IPS-11a (cell line): ENCODE results near the gene PLA2G4A.
"Not testable (repeated sequence)": the region's sequence is repeated elsewhere in the genome, so short reads cannot be mapped to it uniquely, and the experiment has no call there.

Experiments
- H3K4me3 ChIP-seq: one replicate; pipeline ENCODE4 v1.5.1; 2013; ENCODE audit warnings: low read depth, low read length, control low read depth

Gene PLA2G4A

DNA sequence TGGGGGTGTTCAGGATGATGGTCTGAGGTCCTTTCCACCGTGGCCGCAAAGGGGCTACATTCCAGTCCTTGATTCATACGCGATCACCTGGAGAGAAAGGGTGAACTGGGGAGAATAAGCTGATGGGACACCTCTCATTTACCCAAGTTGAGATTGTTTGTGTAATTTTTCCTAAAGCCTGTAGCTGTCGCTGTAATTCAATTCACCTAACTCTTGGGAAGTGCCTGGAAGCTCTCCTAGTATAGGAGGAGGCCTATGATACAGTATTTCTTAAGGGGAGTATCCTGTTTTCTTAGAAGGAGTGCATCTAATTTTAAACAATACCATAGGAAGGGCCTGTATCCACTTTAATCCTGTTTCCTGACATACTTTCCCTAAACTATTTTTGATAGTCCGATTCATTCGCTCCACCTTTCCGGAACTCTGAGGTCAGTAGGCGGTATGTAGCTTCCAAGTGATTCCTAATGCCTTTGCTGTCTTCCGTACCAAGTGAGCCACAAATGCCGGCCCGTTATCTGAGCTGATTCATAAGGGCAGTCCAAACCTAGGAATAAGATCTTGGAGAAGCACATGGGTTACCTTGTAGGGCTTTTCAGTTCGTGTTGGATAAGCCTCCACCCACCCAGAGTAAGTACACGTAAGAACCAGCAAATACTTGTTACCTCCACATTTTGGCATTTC lies 88.5 kb downstream of the PLA2G4A start:
- not testable (repeated sequence) for H3K4me3 ChIP-seq

DNA sequence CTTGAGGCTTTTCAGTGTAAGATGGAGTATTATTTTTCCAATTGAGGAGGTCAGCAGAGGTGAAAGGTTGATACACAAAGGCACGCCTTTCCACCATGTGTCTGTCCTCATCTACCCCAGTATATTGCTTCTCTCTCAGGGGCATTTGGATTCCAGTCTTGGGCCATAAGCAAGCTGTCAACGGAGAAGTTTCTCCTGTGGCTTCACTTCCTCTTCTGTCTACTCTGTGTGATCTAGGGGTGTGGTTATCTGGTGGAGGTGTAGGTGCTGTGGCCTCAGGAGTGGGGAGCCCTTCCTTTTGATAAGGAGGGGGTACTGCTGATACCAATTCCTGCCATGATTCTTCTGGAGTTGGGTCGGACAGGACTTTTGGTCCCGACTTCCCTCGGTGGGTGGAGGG lies 92.6 kb downstream of the PLA2G4A start:
- not testable (repeated sequence) for H3K4me3 ChIP-seq

DNA sequence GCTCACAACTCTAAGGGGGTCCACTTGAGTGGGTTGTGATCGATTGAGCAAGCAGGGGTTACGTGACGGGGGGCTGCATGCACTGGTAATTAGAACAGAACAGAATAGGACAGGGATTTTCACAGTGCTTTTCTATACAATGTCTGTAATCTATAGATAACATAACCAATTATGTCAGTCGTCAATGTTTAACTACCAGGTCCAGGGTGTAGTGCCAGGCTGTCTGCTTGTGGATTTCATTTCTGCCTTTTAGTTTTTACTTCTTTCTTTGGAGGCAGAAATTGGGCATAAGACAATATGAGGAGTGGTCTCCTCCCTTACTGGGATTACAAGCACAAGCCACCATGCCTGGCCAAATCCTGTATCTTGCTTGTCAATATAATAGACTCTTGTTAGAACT lies 94.1 kb downstream of the PLA2G4A start:
- H3K4me3 ChIP-seq = not testable (repeated sequence)

DNA sequence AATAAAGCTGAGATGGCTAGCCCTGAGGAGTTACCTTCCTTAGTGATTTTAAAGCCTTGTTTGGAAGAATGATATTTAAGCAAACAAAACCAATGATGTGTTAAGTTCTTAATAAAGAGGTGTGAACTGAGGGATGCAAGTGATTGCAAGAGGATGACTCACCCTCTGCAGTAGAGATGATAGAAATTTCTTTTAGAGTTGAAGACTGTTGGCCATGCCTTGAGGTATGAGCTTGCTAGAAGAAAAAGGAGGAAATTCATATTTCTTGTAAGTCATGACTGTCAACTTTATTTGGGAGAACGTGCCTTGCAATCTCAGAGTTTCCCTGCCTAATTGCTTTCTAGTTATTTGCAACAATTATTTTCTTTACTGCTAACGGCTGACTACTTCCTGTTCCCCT lies 94.7 kb downstream of the PLA2G4A start:
- H3K4me3 ChIP-seq = no peak overlapping the region

DNA sequence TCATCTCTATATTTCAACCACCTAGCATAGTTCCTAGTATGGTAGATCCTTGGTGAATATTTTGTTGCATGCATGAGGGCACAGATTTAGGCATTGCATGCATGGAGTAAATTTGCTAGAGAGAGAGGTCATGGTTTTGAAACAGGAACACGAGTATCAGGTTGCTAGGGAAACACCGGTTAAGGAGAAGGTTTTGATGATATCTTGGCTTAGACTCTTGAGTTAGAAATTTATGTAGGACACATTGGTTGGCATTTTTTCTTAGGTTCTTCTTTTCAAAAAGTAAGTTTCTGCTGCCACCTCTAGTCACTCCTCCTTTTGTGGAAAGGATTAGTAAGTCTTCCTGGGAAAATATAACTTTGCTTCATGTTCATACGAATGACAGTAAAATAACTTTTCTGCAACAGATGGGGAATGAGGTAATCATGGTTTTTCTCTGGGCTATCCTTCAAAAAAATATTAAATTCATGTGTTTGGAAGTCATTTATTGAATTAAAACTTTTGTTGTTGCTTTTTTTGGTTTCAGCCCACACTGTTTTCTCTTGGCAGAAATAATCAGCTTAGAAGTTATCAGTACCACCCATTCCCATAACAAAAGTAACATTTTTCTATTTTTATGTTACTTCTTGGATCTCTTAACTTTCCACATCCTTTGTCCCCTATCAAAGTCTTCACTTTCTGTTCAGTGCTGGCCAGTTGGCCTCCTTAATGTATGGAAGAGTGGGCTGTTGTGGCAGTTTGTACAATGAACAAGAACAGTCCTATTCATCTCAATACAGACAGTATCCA lies 97.3 kb downstream of the PLA2G4A start:
- no peak overlapping the region for H3K4me3 ChIP-seq

DNA sequence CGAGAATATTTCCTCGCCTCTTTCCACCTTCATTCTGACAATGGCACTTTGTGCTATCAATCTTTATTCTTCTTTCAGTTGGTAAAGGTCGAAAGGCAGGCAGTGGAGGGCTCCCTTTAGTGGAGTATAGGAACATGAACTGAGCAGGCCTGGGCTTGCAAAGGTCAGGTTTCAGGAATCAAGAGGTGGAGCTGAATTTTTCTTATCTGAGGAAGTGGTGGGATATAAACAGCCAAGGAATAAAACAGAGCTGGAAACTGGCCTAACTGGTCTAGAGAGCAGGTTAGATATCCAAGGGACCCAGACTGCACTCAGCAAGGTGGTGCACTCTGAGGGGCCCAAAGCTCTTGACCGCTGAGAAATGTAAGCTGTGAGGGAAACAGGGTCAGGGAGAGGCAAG lies 99.1 kb downstream of the PLA2G4A start:
- H3K4me3 ChIP-seq = no peak overlapping the region

DNA sequence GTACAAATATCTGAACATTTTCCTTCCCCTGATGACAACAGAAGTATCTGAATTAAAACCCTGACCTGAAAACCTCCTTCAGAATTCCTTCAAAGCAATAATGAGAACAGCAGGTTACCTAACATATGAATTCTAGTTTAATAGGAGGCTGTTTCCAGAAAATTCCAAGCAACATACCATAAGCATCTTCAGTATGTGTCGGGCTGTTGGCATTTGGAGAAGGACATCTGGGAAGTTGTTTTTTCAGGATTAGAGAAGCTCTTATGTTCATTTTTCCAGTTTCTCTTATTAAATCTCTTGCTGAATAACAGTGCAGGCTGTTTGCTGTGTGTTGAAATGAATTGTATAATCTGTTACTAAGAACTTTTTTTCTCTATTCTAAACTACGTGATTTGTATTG lies 101.5 kb downstream of the PLA2G4A start:
- no peak overlapping the region for H3K4me3 ChIP-seq

DNA sequence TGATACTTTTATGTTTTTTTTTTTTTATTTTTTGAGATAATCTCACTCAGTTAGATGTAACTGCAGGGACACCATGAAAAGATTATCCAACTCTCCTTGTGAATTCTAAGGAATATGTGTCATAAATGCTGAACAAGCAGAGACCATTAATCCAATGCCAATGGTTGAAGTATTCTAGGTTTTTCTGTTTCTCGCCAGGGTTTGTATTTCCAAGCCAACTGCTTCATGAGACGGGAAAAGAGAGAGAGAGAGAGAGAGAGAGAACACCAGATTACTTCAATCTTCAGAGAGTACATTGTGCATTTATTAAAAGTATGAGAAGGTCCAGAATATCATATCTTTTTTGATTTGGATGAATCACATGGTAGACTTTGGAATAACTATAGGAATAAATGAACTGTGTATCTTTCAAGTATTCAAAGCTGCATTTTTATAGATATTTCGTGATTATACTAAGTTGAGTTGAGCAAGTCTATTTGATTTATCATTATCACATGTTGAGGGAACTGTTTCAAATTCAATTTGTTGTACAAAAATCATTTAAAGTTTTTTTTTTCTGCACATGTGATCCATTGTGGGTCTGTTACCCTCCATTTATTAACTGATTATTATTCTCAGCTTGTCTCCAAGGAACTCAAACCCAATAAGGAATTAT lies 108.4 kb downstream of the PLA2G4A start:
- no peak overlapping the region for H3K4me3 ChIP-seq

DNA sequence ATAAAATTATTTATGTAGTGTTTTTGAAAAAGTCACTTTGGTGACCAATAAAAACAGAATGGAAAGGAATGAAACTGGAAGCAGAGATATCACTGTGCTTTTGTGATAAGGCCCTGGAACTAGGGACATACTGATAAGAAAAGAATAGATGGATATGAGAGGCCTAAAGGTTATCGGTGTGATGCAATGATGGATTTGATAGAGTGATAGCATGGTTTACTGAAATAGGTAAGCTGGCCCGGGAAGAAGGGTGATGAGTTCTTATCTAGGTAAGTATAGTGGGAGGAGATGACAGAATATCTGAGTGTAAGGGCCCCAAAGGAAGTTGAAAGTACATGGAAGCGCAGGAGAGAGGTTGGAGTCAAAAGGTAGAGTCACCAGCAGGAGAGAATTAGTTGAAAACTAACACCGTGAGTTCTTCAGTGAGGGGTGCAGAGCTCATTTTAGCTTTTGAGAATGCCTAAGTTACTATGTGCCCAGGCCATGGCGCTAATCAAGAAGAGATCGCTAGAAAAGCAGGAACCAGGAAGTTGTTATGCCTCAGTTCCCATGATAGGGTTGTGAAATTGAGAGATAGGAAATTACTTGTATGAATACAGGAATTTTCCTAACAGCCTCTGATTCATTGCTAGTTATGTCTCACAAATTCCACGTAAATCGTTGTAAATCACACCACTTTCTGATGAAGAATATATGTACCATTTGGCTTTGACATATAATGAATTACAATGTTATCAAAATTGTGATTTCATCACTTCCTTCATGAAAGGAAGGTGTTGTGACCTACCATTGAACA lies 115.3 kb downstream of the PLA2G4A start:
- no peak overlapping the region for H3K4me3 ChIP-seq

DNA sequence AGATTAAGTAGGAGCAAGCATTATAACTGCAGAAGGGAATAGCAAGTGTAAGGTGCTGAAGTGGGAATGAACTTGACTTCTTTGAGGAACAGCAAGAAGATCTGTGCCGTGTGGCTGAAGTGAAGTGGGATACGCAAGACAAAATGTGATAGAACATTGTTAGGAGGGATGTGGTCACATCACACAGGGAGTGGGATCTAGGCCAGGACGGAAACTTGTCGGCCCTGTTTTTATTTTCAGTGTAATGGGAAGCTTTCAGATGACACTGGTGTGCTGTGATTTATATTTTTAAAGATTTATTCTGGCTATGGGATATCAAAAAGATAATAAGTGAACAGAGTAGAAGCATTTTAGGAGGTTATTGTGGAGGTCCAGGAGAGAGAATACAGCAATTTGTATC lies 116.4 kb downstream of the PLA2G4A start:
- no peak overlapping the region for H3K4me3 ChIP-seq

DNA sequence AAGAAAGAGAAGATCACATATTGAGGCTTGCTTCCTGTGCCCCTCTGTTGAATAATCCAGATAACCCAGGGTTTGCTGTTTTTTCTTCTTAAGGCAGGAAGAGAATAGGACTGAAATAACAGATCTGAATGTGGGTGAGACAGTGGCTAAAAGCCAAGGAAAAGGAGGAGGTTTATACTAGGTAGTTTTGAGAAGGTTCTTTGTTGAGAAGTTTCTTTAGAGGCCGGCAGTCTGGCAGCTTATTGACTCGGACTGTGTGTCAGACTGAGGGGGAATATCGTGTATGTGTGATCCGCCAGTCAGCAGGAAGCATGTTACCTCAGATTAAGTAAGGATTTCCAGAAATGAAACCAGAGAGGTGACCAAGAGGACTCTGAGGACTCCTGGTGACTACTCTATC lies 119.8 kb downstream of the PLA2G4A start:
- H3K4me3 ChIP-seq = no peak overlapping the region

DNA sequence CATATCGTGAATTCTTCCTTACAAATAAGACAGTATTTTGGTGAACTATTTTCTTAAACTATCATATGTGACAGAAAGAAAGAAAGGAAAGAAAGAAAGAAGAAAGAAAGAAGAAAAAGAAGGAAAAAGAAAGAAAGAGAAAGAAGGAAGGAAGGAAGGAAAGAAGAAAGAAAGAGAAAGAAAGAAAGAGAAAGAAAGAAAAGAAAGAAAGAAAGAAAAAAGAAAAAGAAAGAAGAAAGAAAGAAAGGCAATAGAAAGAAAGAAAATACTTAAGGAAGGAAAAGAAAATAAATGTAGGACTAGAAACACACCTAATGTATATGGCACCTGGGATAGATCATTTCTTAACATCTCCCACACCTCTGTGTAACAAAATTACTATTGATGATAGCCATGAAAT lies 120.4 kb downstream of the PLA2G4A start:
- H3K4me3 ChIP-seq = no peak overlapping the region

DNA sequence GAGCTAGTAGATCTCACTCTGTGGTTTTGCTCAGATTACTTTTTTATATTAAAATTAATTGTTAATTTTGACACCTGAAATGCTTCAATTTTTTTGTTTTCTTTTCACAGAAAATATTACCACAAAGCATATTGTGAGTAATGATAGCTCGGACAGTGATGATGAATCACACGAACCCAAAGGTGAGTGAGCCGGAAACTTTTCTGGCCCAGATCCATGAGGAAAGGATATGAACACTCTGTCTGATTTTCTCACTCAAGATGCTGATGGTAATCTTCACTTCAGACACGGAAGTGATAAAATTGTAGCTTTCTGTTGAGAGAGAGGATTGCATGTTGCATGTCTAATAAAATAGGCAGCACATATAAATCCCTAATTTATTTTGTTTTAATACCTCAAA lies 121.8 kb downstream of the PLA2G4A start:
- no peak overlapping the region for H3K4me3 ChIP-seq

DNA sequence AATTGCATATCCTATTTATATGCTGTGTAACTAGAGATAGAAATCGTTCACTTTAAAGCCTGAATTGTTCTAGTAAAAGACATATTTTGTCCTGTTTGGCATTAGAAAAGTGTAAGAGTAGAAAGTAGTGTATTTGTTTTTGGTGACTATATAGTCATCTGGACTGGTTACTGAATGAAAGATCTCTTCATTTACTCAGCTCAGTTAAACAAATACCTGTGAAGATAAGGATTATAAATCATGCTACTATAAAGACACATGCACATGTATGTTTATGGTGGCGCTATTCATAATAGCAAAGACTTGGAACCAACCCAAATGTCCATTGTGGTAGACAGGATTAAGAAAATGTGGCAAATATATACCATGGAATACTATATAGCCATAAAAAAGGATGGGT lies 125.1 kb downstream of the PLA2G4A start:
- no peak overlapping the region for H3K4me3 ChIP-seq

DNA sequence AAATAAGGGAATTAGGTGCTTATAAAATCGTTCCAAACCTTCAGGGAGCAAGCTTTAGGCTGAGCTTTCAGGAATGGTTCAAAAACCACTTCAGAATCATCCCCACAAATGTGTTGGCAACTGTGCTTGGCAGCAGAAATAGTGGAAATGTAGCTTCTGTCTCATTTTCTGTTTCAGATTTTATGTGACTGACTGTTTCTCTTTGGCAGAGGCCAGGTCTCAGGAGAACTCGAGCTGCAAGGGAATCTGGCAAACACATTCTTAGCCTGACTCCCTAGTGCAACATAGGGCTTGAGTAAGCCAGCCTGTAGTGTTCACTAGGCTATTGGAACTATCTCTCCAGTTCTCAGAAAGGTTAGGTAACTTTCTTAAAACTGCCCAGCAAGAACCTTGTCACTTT lies 128.6 kb downstream of the PLA2G4A start:
- no peak overlapping the region for H3K4me3 ChIP-seq

DNA sequence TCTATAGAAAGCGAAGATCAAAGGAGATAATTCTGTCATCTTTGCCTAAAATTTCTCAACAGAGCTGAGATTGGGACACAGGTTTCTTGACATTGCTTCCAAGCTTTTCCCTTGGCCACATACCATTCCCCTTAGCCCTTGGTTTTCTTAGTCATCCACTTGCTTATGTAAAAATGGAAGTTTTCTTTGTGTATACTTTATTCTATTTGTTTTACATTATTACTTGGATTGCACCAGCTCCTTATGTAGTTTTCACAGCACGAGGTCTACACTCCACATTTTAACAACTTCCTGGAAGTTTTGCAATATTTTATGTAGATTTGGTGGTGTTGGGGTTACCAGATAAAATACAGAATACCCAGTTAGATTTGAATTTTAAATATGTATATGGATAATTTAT lies 129.8 kb downstream of the PLA2G4A start:
- H3K4me3 ChIP-seq = no peak overlapping the region

DNA sequence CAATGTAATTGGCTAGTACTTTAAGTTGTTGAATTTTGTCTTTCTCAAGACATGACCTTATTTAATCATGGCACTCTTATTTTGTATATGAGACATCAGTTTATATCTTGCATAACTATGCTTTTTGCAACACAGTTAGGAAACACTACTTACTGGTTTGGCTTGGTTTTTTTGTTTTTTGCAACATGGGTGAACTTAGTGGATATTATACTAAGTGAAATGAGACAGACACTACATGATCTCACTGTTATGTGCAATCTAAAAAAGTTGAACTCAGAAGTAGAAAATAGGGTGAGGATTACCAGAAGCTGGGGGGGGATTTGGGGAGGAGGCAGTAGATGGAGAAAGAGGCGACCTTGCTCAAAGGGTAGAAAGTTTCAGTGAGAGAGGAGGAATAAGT lies 132.1 kb downstream of the PLA2G4A start:
- H3K4me3 ChIP-seq = no peak overlapping the region

DNA sequence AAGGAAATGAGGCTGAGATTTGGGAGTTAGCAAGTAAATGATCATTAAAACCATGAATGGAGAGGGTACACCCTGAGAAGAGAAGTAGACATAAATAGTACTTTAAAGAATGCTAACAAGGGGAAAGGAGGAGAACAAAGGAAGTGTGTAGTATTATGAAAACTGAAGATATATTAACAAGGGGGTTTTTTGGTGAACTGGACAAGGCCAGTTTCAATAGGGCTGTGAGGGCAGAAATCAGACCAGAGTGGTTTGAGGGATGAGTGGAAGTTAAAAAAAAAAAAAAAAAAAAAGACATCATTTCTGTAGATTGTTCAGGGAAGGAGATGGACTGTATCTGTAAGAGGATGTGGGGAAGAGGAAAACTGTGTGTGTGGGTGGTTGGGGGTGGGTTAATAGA lies 137.1 kb downstream of the PLA2G4A start:
- no peak overlapping the region for H3K4me3 ChIP-seq

DNA sequence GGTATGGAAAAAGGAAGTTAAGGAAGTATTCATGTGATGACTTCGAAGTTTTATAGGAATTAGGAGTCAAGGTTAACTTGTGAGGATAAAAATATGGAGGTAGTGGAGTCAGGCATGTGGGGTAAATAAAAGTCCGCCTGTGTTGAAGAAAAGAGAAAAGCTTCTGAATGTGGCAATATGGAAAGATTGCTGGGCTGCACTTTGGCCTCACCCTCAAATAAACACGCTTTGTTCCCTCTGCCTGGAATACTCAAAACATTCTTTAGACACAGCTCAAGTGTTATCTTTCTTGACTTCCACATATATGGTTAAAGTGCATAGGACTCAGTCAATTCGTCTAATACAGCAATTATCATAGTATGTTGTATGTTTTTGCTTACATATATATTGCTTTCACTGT lies 137.7 kb downstream of the PLA2G4A start:
- H3K4me3 ChIP-seq = no peak overlapping the region

DNA sequence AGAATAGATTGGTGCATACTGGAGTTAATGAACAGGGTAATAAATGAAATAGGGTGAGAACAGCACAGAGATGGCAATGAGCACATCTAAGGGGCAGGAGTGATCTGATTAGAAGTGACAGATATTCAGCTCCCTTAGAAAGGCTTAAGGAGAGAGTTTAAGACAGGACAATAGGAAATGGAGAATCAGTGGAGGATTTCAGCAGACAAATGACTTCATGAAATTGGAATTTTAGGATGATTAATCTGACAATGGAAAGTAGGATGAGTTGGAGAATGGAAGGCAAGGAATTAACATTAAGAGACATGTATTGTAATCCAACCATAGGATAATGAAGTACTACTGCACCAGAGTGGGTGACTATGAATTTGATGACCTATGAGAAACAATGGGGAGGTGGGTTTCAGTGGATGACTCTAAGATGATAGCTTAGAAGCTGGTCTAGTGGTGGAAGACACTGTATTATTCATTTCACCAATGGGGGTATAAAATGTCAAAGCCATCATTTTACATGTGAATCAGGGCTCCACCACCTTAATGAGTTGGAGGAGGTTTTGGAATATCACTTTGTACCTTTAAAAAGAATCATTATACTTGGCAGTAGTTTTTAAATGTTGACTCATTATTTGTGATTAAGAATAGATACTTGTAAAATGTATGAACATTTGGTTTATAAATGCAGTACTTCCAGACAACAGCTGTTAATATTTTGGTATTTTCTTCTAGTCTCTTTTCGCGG lies 139.1 kb downstream of the PLA2G4A start:
- no peak overlapping the region for H3K4me3 ChIP-seq

DNA sequence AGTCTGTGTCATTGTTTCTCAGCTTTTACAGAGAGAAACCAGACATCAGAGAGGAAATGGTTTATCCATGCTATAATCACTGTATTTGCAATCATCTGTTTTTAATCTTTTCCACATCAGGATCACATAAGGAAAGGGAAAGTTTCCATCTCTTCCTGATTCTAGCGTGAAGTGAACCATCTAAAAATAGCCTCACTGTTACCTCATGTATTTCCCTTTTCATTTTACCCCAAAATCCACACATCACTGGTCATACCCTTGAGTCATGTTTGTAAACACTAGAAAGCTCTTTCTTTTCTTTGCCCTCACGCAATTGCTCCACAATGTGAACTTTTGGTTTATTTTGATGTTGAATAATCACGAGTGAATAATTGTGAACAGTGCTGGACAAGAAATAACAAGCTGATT lies 146.0 kb downstream of the PLA2G4A start:
- H3K4me3 ChIP-seq = no peak overlapping the region
